GM19099 (cell line): ENCODE measurements around the gene ATXN1.

Experiments
- POLR2A ChIP-seq: IDR thresholded peaks from 3 replicates; pipeline ENCODE4 v1.6.1; 2011; ENCODE audit warnings: low read depth; ENCODE audit not compliant: insufficient read length; ENCODE audit errors: extremely low read depth

The ATXN1 gene

GRCh38 chr6:16539086-16539931 lies 222.0 kb downstream of the ATXN1 start:
- TF ChIP-seq POLR2A = no peak

- no peak for TF ChIP-seq POLR2A
These were observed 225.7 kb downstream of the ATXN1 start for GRCh38 chr6:16535564-16535963.

- no peak for TF ChIP-seq POLR2A
These were observed 227.5 kb downstream of the ATXN1 start for GRCh38 chr6:16533721-16534136.

- TF ChIP-seq POLR2A = no peak
These were observed 228.1 kb downstream of the ATXN1 start for GRCh38 chr6:16533210-16533609.

GRCh38 chr6:16527691-16528090 lies 233.6 kb downstream of the ATXN1 start:
- TF ChIP-seq POLR2A = no peak

- no peak for TF ChIP-seq POLR2A
These were observed 236.9 kb downstream of the ATXN1 start for GRCh38 chr6:16524380-16524707.

- no peak for TF ChIP-seq POLR2A
These were observed 237.5 kb downstream of the ATXN1 start for GRCh38 chr6:16523606-16524379.

- no peak for TF ChIP-seq POLR2A
These were observed 238.3 kb downstream of the ATXN1 start for GRCh38 chr6:16522937-16523336.

- TF ChIP-seq POLR2A = no peak
These were observed 239.7 kb downstream of the ATXN1 start for GRCh38 chr6:16521528-16521927.

GRCh38 chr6:16519265-16520242 lies 241.7 kb downstream of the ATXN1 start:
- TF ChIP-seq POLR2A = no peak

- TF ChIP-seq POLR2A = no peak
These were observed 243.0 kb downstream of the ATXN1 start for GRCh38 chr6:16518265-16518664.

- no peak for TF ChIP-seq POLR2A
These were observed 247.0 kb downstream of the ATXN1 start for GRCh38 chr6:16514249-16514648.

GRCh38 chr6:16512544-16513290 lies 248.5 kb downstream of the ATXN1 start:
- no peak for TF ChIP-seq POLR2A
